ENCODE data around the gene ZMAT5.

DNA sequence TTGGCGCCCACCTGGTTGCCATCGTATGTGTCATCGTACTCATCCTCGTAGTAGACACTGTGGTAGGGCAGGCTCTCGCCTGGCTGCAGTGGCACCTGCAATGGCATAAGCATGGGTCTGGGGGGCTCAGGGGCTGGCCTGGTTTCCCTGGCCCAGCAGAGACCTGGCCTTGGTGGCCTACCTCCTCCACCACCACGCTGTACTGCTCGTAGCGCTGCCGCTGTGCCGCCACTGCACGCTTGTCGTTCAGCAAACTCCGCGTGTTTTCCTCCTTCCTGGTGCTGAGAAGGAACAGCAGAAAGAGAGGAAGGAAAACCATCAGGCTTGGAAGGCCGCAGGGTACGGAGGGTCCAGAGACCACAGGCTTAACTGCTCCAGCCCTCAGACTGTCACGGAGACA lies 26.6 kb upstream of the ZMAT5 start:
- TF ChIP-seq, protein P1, sequence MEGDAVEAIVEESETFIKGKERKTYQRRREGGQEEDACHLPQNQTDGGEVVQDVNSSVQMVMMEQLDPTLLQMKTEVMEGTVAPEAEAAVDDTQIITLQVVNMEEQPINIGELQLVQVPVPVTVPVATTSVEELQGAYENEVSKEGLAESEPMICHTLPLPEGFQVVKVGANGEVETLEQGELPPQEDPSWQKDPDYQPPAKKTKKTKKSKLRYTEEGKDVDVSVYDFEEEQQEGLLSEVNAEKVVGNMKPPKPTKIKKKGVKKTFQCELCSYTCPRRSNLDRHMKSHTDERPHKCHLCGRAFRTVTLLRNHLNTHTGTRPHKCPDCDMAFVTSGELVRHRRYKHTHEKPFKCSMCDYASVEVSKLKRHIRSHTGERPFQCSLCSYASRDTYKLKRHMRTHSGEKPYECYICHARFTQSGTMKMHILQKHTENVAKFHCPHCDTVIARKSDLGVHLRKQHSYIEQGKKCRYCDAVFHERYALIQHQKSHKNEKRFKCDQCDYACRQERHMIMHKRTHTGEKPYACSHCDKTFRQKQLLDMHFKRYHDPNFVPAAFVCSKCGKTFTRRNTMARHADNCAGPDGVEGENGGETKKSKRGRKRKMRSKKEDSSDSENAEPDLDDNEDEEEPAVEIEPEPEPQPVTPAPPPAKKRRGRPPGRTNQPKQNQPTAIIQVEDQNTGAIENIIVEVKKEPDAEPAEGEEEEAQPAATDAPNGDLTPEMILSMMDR (conservative IDR thresholded peaks at IDR 0.05; ENCODE audit: low read depth, low read length): no peak
- no peak for TF ChIP-seq EZH2phosphoT487 (IDR thresholded peaks at IDR 0.05; ENCODE audit: borderline replicate concordance, low read length)
- TF ChIP-seq EZH2 (IDR thresholded peaks at IDR 0.05; ENCODE audit: low read length, unreplicated experiment): no peak

Measured in PC-3 (cell line).